ENCODE results near the gene LAMA1. TPM values are rescaled to one million over a fixed set of nuclear protein-coding genes. Genes with fewer than 3 reads are reported as not detected.

Gene LAMA1
- polyA plus RNA-seq, 1 donor from 2014 or later: 10.3 TPM

- Histone ChIP-seq H3K27ac (ENCODE audit: low read length) (no peak overlapping the region), H3K9ac (ENCODE audit: low read length) (no peak overlapping the region), H3K9me3 (ENCODE audit: low read length) (no peaks in the 10 kb centered on the region), H2AFZ (ENCODE audit: low read depth, low read length) (no peak overlapping the region), H3K79me2 (replicated peaks; ENCODE audit: insufficient read depth, low read length) (no peaks in the 10 kb centered on the region), H3K4me2 (ENCODE audit: low read length) (no peak overlapping the region), H3K9me2 (ENCODE audit: insufficient read depth, low read length) (no peaks in the 10 kb centered on the region), H3K36me3 (ENCODE audit: insufficient read depth, low read length) (no peaks in the 10 kb centered on the region), H3K27me3 (ENCODE audit: insufficient read depth, low read depth, low read length) (no peaks in the 10 kb centered on the region), H3K4me3 (ENCODE audit: low read length) (no peak overlapping the region), H3F3A (ENCODE audit: insufficient read depth, low read length, poor library complexity, severe bottlenecking) (no peaks in the 10 kb centered on the region), H4K20me1 (ENCODE audit: insufficient read depth) (no peaks in the 10 kb centered on the region)
- TF ChIP-seq EZH2 (IDR thresholded peaks at IDR 0.05; ENCODE audit: borderline replicate concordance, insufficient read depth, low read length, poor library complexity, severe bottlenecking): no peak
- TF ChIP-seq, protein P1, sequence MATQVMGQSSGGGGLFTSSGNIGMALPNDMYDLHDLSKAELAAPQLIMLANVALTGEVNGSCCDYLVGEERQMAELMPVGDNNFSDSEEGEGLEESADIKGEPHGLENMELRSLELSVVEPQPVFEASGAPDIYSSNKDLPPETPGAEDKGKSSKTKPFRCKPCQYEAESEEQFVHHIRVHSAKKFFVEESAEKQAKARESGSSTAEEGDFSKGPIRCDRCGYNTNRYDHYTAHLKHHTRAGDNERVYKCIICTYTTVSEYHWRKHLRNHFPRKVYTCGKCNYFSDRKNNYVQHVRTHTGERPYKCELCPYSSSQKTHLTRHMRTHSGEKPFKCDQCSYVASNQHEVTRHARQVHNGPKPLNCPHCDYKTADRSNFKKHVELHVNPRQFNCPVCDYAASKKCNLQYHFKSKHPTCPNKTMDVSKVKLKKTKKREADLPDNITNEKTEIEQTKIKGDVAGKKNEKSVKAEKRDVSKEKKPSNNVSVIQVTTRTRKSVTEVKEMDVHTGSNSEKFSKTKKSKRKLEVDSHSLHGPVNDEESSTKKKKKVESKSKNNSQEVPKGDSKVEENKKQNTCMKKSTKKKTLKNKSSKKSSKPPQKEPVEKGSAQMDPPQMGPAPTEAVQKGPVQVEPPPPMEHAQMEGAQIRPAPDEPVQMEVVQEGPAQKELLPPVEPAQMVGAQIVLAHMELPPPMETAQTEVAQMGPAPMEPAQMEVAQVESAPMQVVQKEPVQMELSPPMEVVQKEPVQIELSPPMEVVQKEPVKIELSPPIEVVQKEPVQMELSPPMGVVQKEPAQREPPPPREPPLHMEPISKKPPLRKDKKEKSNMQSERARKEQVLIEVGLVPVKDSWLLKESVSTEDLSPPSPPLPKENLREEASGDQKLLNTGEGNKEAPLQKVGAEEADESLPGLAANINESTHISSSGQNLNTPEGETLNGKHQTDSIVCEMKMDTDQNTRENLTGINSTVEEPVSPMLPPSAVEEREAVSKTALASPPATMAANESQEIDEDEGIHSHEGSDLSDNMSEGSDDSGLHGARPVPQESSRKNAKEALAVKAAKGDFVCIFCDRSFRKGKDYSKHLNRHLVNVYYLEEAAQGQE (IDR thresholded peaks at IDR 0.05; ENCODE audit: borderline replicate concordance): no peak
- TF ChIP-seq MXI1 (conservative IDR thresholded peaks at IDR 0.05; ENCODE audit: poor library complexity, severe bottlenecking): no peak
- no peak for TF ChIP-seq RAD21 (conservative IDR thresholded peaks at IDR 0.05)
- TF ChIP-seq, protein P2, sequence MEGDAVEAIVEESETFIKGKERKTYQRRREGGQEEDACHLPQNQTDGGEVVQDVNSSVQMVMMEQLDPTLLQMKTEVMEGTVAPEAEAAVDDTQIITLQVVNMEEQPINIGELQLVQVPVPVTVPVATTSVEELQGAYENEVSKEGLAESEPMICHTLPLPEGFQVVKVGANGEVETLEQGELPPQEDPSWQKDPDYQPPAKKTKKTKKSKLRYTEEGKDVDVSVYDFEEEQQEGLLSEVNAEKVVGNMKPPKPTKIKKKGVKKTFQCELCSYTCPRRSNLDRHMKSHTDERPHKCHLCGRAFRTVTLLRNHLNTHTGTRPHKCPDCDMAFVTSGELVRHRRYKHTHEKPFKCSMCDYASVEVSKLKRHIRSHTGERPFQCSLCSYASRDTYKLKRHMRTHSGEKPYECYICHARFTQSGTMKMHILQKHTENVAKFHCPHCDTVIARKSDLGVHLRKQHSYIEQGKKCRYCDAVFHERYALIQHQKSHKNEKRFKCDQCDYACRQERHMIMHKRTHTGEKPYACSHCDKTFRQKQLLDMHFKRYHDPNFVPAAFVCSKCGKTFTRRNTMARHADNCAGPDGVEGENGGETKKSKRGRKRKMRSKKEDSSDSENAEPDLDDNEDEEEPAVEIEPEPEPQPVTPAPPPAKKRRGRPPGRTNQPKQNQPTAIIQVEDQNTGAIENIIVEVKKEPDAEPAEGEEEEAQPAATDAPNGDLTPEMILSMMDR (IDR thresholded peaks at IDR 0.05; ENCODE audit: poor library complexity, severe bottlenecking): no peak
Measured at GRCh38 chr18:7004009-7004408, 113.6 kb downstream of the LAMA1 start.

DNA sequence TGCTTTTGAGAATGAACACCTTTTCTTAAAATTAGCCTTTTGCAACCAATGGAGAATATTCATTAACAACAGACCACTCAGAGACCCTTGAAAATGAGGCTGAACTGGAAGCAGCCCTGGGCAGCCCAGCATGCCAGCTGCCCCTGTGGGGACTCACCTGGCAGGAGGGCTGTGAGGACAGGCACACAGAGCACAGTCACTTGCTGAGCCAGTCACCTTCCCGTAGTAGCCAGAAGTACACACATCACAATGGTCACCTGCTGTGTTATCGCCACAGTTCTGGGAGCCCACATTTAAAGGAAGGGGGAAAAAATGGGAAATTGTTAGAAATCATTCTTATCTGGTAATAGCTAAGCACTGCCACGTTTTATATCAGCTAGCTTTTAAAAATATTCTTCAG is 115.5 kb downstream of the LAMA1 start:
- no peaks in the 10 kb centered on the region for H3K36me3 ChIP-seq (ENCODE audit: insufficient read depth, low read length)
- no peaks in the 10 kb centered on the region for H3K27me3 ChIP-seq (ENCODE audit: insufficient read depth, low read depth, low read length)
- H2AFZ ChIP-seq (ENCODE audit: low read depth, low read length): no peak overlapping the region
- H3K27ac ChIP-seq (ENCODE audit: low read length): no peak overlapping the region
- no peak overlapping the region for H3K4me2 ChIP-seq (ENCODE audit: low read length)
- H4K20me1 ChIP-seq (ENCODE audit: insufficient read depth): no peaks in the 10 kb centered on the region
- no peaks in the 10 kb centered on the region for H3F3A ChIP-seq (ENCODE audit: insufficient read depth, low read length, poor library complexity, severe bottlenecking)
- no peaks in the 10 kb centered on the region for H3K9me2 ChIP-seq (ENCODE audit: insufficient read depth, low read length)
- H3K4me3 ChIP-seq (ENCODE audit: low read length): no peak overlapping the region
- H3K79me2 ChIP-seq (replicated peaks; ENCODE audit: insufficient read depth, low read length): no peaks in the 10 kb centered on the region
- no peak for TF ChIP-seq MXI1 (conservative IDR thresholded peaks at IDR 0.05; ENCODE audit: poor library complexity, severe bottlenecking)
- TF ChIP-seq, protein P1 (IDR thresholded peaks at IDR 0.05; ENCODE audit: borderline replicate concordance): no peak
- H3K9me3 ChIP-seq (ENCODE audit: low read length): no peaks in the 10 kb centered on the region
- H3K9ac ChIP-seq (ENCODE audit: low read length): no peak overlapping the region

All from neural cell (in vitro differentiated cells).